Measurements from ENCODE around the gene HACE1.
"Not testable (repeated sequence)": the region's sequence is repeated elsewhere in the genome, so short reads cannot be mapped to it uniquely, and the experiment has no call there.

The HACE1 gene

GRCh38 chr6:104829183-104829958 is 30.3 kb downstream of the HACE1 start:
- no peak for DNase-seq

- no peak for DNase-seq
Measured at GRCh38 chr6:104828478-104828877, 31.2 kb downstream of the HACE1 start.

- not testable (repeated sequence) for DNase-seq
Measured at GRCh38 chr6:104820820-104821219, 38.9 kb downstream of the HACE1 start.

GRCh38 chr6:104816125-104816524 is 43.6 kb downstream of the HACE1 start:
- no peak for DNase-seq

- DNase-seq, result no peak
Measured at GRCh38 chr6:104814743-104815142, 45.0 kb downstream of the HACE1 start.

GRCh38 chr6:104813552-104813951 is 46.2 kb downstream of the HACE1 start:
- no peak for DNase-seq

GRCh38 chr6:104809116-104809515 is 50.6 kb downstream of the HACE1 start:
- DNase-seq, result no peak

- not testable (repeated sequence) for DNase-seq
Measured at GRCh38 chr6:104805335-104805734, 54.4 kb downstream of the HACE1 start.

GRCh38 chr6:104799134-104799657 is 60.5 kb downstream of the HACE1 start:
- DNase-seq, result no peak

GRCh38 chr6:104796031-104796785 is 63.5 kb downstream of the HACE1 start:
- no peak for DNase-seq

- no peak for DNase-seq
Measured at GRCh38 chr6:104795363-104795762, 64.4 kb downstream of the HACE1 start.

- no peak for DNase-seq
Measured at GRCh38 chr6:104789770-104790190, 69.9 kb downstream of the HACE1 start.

GRCh38 chr6:104788400-104788799 is 71.3 kb downstream of the HACE1 start:
- DNase-seq, result no peak

- no peak for DNase-seq
Measured at GRCh38 chr6:104787305-104787704, 72.4 kb downstream of the HACE1 start.

GRCh38 chr6:104784884-104785283 is 74.8 kb downstream of the HACE1 start:
- no peak for DNase-seq

GRCh38 chr6:104771258-104771832 is 88.4 kb downstream of the HACE1 start:
- no peak for DNase-seq

GRCh38 chr6:104768906-104769305 is 90.8 kb downstream of the HACE1 start:
- no peak for DNase-seq

GRCh38 chr6:104766595-104766994 is 93.1 kb downstream of the HACE1 start:
- no peak for DNase-seq

- no peak for DNase-seq
Measured at GRCh38 chr6:104754788-104755409, 104.8 kb downstream of the HACE1 start.

- DNase-seq, result no peak
Measured at GRCh38 chr6:104753251-104753650, 106.5 kb downstream of the HACE1 start.

GRCh38 chr6:104750449-104750848 is 109.3 kb downstream of the HACE1 start:
- DNase-seq, result no peak

GRCh38 chr6:104739124-104739523 is 120.6 kb downstream of the HACE1 start:
- not testable (repeated sequence) for DNase-seq

- not testable (repeated sequence) for DNase-seq
Measured at GRCh38 chr6:104737567-104737966, 122.2 kb downstream of the HACE1 start.

Data from CD4-positive, alpha-beta T cell treated with Interleukin-15 for 1 hour (primary cell).